ENCODE results near the gene TMEM106B. TPM values are rescaled to one million over a fixed set of nuclear protein-coding genes. Genes with fewer than 3 reads are reported as not detected.

The TMEM106B gene
- total RNA-seq, 4 donors from 2014 or later = 30.5 to 87.4 (median 42.8) TPM

DNA sequence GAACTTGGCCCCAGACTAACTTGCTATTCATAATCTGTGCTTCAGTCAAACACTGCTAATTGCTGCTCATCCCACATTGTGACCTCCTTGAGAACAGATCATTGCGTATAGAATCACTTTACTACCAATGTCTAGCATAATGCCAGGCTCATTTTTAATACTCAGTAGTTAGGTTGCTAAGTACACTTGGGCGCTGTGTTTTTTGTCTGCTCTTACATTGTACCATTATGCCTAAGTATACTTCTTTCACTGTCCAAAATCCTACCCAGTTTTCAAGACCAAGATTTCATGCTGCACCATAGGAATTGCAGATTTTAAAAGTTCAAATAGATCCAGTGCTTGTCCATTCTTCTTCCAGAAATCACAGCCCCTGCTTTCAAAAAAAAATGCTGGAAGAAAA is 32.8 kb upstream of the TMEM106B start:
- no peak overlapping the region for H3K27ac ChIP-seq
- H3K36me3 ChIP-seq = no peaks in the 10 kb centered on the region
- no peaks in the 10 kb centered on the region for H3K27me3 ChIP-seq
- no peaks in the 10 kb centered on the region for H3K4me1 ChIP-seq
- H3K4me3 ChIP-seq = no peak overlapping the region
- no peak for DNase-seq
- no peaks in the 10 kb centered on the region for H3K9me3 ChIP-seq
- no peak for TF ChIP-seq POLR2A (IDR thresholded peaks at IDR 0.05)
- TF ChIP-seq, protein P1, sequence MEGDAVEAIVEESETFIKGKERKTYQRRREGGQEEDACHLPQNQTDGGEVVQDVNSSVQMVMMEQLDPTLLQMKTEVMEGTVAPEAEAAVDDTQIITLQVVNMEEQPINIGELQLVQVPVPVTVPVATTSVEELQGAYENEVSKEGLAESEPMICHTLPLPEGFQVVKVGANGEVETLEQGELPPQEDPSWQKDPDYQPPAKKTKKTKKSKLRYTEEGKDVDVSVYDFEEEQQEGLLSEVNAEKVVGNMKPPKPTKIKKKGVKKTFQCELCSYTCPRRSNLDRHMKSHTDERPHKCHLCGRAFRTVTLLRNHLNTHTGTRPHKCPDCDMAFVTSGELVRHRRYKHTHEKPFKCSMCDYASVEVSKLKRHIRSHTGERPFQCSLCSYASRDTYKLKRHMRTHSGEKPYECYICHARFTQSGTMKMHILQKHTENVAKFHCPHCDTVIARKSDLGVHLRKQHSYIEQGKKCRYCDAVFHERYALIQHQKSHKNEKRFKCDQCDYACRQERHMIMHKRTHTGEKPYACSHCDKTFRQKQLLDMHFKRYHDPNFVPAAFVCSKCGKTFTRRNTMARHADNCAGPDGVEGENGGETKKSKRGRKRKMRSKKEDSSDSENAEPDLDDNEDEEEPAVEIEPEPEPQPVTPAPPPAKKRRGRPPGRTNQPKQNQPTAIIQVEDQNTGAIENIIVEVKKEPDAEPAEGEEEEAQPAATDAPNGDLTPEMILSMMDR (IDR thresholded peaks at IDR 0.05) = no peak

DNA sequence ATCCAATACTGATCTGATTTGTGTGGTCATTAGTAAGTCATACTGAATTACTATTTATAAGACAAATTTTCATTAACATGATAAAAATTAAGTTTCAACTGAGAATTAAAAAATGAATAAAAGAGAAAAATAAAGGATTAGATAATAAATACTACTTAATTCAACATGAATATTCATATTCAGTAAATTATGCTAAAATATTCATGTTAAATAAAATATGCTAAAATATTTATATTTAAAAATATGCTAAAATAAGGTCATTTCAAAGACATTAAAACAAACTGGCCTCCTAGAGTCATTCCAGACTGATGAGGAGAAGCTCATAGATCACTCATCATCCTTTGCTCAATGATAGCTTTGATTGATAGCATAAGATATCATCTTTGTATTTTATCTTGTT is 16.7 kb upstream of the TMEM106B start:
- no peak overlapping the region for H3K4me3 ChIP-seq
- no peak overlapping the region for H3K27ac ChIP-seq
- no peaks in the 10 kb centered on the region for H3K36me3 ChIP-seq
- DNase-seq = no peak
- no peak for TF ChIP-seq POLR2A (IDR thresholded peaks at IDR 0.05)
- TF ChIP-seq, protein P1 (IDR thresholded peaks at IDR 0.05) = no peak
- H3K4me1 ChIP-seq = no peaks in the 10 kb centered on the region
- no peaks in the 10 kb centered on the region for H3K9me3 ChIP-seq
- H3K27me3 ChIP-seq = no peaks in the 10 kb centered on the region

DNA sequence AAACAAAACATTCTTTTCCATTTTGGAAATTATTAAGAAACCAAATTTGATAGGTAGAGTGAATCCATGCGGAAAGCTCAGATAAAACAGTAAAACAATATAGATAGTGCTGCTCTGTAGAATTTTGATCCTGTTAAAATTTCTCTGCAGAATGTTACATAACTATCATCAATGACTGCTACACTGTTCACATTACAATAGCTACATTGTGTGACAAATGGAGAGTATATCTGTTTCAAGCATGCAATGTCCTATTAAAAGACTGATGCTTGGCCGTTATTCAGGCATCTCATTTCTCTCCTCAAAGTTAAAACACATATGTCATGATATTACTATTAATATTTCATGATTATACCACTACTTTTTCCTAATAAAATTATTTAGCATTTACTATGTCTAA is 14.7 kb upstream of the TMEM106B start:
- no peaks in the 10 kb centered on the region for H3K4me1 ChIP-seq
- H3K9me3 ChIP-seq = no peaks in the 10 kb centered on the region
- no peak overlapping the region for H3K4me3 ChIP-seq
- TF ChIP-seq, protein P1 (IDR thresholded peaks at IDR 0.05) = no peak
- H3K27me3 ChIP-seq = no peaks in the 10 kb centered on the region
- no peak for DNase-seq
- no peak overlapping the region for H3K27ac ChIP-seq
- no peaks in the 10 kb centered on the region for H3K36me3 ChIP-seq

DNA sequence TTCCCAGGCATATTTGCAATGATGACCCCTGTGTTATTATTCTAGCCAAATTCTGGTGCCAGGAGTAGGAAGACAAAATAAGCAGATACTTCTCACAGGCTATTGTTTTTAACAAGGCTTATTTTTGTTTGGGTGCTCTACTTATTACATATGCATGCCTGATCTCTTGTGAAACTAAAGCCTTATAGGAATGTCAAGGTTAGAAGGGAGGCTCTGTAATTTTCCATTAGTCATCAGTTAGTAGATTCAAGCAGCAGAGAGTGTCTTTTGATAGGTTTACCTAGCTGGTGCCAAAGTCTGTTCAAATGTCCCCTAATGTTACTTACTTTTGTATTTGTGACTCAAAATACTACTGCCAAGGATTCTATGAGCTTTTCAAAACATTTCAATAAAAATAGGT is 11.7 kb upstream of the TMEM106B start:
- Histone ChIP-seq H3K27me3 (no peaks in the 10 kb centered on the region), H3K27ac (no peak overlapping the region), H3K36me3 (no peaks in the 10 kb centered on the region), H3K4me3 (no peak overlapping the region), H3K4me1 (no peaks in the 10 kb centered on the region), H3K9me3 (no peaks in the 10 kb centered on the region)
- no peak for TF ChIP-seq POLR2A (IDR thresholded peaks at IDR 0.05)
- TF ChIP-seq, protein P1 (IDR thresholded peaks at IDR 0.05) = no peak
- no peak for DNase-seq

DNA sequence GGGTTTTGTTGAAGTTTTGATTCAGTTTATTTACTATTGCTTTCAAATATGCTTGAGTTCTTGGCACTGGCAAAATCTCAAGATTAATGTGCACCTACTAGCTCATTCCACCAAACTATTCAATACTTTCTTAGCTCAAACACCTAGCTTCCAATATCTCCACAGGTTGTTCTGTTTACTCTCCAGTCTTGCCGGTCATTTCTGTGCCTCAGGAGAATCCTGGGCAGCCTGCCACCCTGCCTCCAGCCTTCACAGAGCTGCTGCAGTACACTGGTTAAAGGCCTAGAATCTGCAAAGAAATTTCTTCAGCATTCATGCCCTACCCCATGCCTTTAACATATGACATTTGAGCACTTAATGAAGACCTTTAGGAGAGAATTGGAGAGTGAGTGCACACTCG is 4.0 kb upstream of the TMEM106B start:
- H3K27ac ChIP-seq = no peak overlapping the region
- H3K36me3 ChIP-seq = no peaks in the 10 kb centered on the region
- no peak for DNase-seq
- H3K4me3 ChIP-seq = no peak overlapping the region
- no peaks in the 10 kb centered on the region for H3K4me1 ChIP-seq
- no peaks in the 10 kb centered on the region for H3K9me3 ChIP-seq
- no peaks in the 10 kb centered on the region for H3K27me3 ChIP-seq
- TF ChIP-seq, protein P1 (IDR thresholded peaks at IDR 0.05) = no peak
- TF ChIP-seq POLR2A (IDR thresholded peaks at IDR 0.05) = no peak

DNA sequence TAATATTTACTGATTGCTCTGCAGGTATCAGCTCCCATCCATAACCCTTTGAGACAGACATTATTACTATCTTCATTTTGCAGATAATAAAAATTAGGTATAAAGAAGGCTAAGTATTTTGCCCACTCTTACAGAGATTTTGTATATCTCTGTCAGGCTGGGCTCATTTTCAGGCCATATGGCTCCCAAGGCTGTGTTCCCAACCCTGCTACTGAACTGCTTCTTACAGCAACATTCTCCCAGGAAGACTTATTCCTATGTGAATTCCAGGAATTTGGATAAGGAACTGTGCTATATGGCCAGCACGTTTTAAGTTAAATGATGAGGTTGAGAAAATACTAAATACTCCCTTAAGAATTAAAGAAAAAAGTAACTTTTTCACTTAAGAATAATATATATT is 1.9 kb upstream of the TMEM106B start:
- H3K27ac ChIP-seq = no peak overlapping the region
- no peak for DNase-seq
- no peak overlapping the region for H3K4me3 ChIP-seq
- TF ChIP-seq POLR2A (IDR thresholded peaks at IDR 0.05) = no peak
- TF ChIP-seq, protein P1 (IDR thresholded peaks at IDR 0.05) = no peak
- no peaks in the 10 kb centered on the region for H3K36me3 ChIP-seq
- H3K4me1 ChIP-seq = peaks cover 0 to 5% (median 0%) of the 10 kb centered on the region in 4 donors
- no peaks in the 10 kb centered on the region for H3K9me3 ChIP-seq
- no peaks in the 10 kb centered on the region for H3K27me3 ChIP-seq
